BLaER1 treated with 17β-estradiol and CSF1 and Interleukin-3, amounts not matched to agents 10 nM and 100 nM (cell line): ENCODE measurements around the gene DNASE1L3.
"Not testable (repeated sequence)": the region's sequence is repeated elsewhere in the genome, so short reads cannot be mapped to it uniquely, and the experiment has no call there.

Source experiments
- H3K27ac ChIP-seq, 11 experiments: shearing (Covaris generic); formaldehyde crosslinking; 2 replicates each; pipeline ENCODE4 v1.8.1; 2022
- H3K27me3 ChIP-seq, 11 experiments: shearing (Covaris generic); formaldehyde crosslinking; 2 replicates each; pipeline ENCODE4 v1.8.1; 2022
- H3K36me3 ChIP-seq, 11 experiments: shearing (Covaris generic); formaldehyde crosslinking; 2 replicates each; pipeline ENCODE4 v1.8.1; 2022
- H3K4me1 ChIP-seq, 10 experiments: shearing (Covaris generic); formaldehyde crosslinking; 2 replicates each; pipeline ENCODE4 v1.8.1; 2022
- H3K4me2 ChIP-seq, 11 experiments: shearing (Covaris generic); formaldehyde crosslinking; 2 replicates each; pipeline ENCODE4 v1.8.1; 2022
- H3K4me3 ChIP-seq, 10 experiments: shearing (Covaris generic); formaldehyde crosslinking; 2 replicates each; pipeline ENCODE4 v1.8.1; 2022
- H3K9ac ChIP-seq, 11 experiments: shearing (Covaris generic); formaldehyde crosslinking; 2 replicates each; pipeline ENCODE4 v1.8.1; 2022
- H3K9me3 ChIP-seq, 11 experiments: shearing (Covaris generic); formaldehyde crosslinking; replicated peaks in 1 of 11; 2 replicates each; pipeline ENCODE4 v1.8.1; 2022
- H4K20me1 ChIP-seq, 11 experiments: shearing (Covaris generic); formaldehyde crosslinking; 2 replicates each; pipeline ENCODE4 v1.8.1; 2022
- Cebpa-rat ChIP-seq, 11 experiments: shearing (Covaris generic); IDR thresholded peaks; 2 replicates each; pipeline ENCODE4 v1.8.1; 2022

The DNASE1L3 gene

DNA sequence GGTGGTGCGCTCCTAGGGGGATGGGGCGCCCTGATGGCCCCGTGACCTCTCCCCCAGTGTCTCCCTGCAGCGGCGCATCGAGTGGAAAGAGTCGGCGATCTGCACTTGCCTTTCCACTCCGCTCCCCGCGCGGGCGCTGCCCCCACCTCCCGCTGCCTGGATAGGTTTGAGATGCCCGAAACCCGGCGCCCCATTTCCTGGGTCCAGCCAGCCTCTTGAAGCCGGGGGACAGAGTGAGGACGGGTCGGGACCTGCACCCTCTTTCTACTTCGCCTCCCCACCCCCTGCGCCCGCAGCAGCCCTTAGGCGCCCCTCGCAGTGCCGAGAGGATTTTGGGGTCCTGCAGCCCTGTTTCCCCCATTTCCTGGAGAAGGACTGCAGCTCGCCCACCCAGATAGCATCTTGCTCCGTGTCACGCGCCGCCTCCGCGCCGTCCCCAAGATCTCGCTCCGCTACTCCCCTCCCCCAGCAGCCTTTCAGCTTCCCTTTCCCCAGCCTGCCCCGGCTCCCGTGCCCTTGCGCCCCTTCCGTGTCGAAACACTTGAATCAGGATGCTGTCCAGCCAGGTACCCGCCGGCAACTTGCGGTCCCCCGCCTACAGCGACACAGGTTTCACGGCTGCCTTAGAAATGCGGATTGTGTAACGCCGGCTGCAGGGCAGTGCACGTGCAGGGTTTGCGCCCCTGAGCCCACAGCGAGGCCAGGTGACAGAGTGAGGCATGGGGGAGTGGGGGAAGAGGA is 27.3 kb upstream of the DNASE1L3 start:
- Histone ChIP-seq H3K4me1 (peaks cover 13 to 17% (median 15%) of the 10 kb centered on the region in 10 experiments), H3K27ac (peak overlapping the region; percentile 25 to 73 (median 67); a peak in 21 of 22 replicates), H3K27me3 (0 out of 22 replicates have a peak, but pooled peaks cover 0 to 3% (median 0%) of the 10 kb centered on the region in 11 experiments), H3K36me3 (no peaks in the 10 kb centered on the region), H4K20me1 (peaks cover 0 to 22% (median 10%) of the 10 kb centered on the region in 11 experiments; a peak in 9 of 22 replicates), H3K9ac (peak overlapping the region; percentile 69 to 83 (median 80)), H3K4me3 (peak overlapping the region; percentile 69 to 97 (median 90)), H3K9me3 (no peaks in the 10 kb centered on the region), H3K4me2 (peak overlapping the region; percentile 85 to 99 (median 97))
- peak in 2 of 11 experiments; percentile 17 to 28; a peak in 1 of 22 replicates for TF ChIP-seq Cebpa-rat (IDR thresholded peaks at IDR 0.05)

DNA sequence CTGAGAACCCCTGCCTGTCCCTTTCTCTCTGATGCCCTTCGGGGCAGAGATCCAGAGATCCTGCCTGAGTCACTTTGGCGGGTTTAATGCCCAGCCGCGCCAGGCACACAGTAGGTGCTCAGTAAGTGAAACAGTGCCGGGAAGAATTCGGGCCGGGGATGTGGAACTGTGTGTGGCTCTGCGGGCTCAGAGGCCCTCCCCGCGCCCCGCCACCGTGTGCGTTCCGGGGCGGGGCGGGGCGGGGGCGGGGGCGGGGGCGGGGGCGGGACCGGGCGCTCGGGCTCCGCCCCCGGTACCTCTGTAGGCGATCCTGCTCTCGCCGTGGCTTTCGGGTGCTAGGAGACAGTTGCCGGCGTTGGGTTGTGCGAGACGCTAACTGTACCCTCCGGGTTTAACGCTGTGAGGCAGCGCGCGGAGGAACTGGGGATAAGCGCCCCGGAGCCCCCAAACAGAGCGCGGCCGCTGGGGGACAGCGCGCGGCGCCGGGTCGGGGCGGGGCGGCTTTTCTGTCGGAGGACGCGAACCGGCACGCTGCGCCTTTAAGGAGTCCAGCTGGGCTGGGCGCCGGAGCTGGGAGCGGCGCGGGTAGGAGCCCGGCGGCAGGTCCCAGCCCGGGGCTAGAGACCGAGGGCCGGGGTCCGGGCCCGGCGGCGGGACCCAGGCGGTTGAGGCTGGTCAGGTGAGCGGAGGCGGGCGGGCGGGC is 26.6 kb upstream of the DNASE1L3 start, which contains the start of gene ABHD6:
Gene ABHD6, plus strand, starts transcription at position 555 of the 703 bp plus-strand sequence. CDS start 18,795 bp downstream, outside the sequence.
- peaks cover 0 to 21% (median 10%) of the 10 kb centered on the region in 11 experiments; a peak in 9 of 22 replicates for H4K20me1 ChIP-seq
- H3K9me3 ChIP-seq = no peaks in the 10 kb centered on the region
- H3K4me1 ChIP-seq = peaks cover 19 to 24% (median 21%) of the 10 kb centered on the region in 10 experiments
- H3K4me3 ChIP-seq = peak within 1 kb of the TSS; percentile 69 to 97 (median 90)
- peak within 1 kb of the TSS; percentile 85 to 99 (median 97) for H3K4me2 ChIP-seq
- 0 out of 22 replicates have a peak, but pooled peaks cover 0 to 3% (median 0%) of the 10 kb centered on the region in 11 experiments for H3K27me3 ChIP-seq
- TF ChIP-seq Cebpa-rat (IDR thresholded peaks at IDR 0.05) = no peak
- peak within 1 kb of the TSS; percentile 69 to 83 (median 80) for H3K9ac ChIP-seq
- H3K27ac ChIP-seq = peak within 1 kb of the TSS; percentile 48 to 73 (median 67); a peak in 21 of 22 replicates
- H3K36me3 ChIP-seq = no peaks in the 10 kb centered on the region

DNA sequence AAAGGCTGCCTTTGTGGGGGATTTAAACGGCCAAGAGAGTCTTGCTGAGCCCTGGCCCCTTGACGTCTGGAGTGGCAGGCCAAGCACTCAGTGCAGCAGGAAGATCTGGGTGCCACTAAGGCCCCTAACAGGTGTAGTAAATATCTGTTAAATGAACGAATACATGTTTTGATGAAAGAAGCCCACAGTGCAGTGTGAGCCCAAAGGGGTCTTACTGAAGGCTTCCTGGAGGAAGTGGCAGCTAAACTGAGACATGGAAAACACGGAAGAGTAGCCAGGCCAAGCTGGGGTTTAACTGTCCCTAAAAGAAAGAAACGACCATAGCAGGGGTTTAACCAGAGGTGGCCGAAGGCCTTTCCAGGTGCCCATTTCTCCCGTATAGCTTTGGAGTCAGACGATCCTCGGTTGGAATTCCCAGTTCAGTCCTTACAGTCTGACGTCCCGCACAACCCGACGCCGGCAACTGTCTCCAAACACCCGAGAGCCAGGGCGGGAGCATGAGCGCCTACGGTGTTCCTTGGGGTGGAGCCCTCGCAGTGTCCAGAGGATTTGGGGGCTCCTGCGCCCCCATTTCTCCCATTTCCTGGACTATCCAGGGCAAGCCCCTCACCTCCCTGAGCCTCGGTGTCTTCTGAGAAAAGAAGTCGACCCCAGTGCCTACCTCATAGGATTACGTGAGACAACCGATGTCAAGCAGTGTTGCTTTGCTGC is 25.9 kb upstream of the DNASE1L3 start:
- Histone ChIP-seq H3K27me3 (0 out of 22 replicates have a peak, but pooled peaks cover 0 to 3% (median 0%) of the 10 kb centered on the region in 11 experiments), H3K9me3 (no peaks in the 10 kb centered on the region), H3K27ac (peak overlapping the region in 8 of 11 experiments; percentile 34 to 53 (median 44); a peak in 8 of 22 replicates), H3K4me3 (peak overlapping the region; percentile 69 to 97 (median 90)), H3K36me3 (no peaks in the 10 kb centered on the region), H3K9ac (peak overlapping the region; percentile 58 to 83 (median 80)), H4K20me1 (peaks cover 0 to 14% (median 5%) of the 10 kb centered on the region in 11 experiments; a peak in 8 of 22 replicates), H3K4me1 (peaks cover 20 to 30% (median 24%) of the 10 kb centered on the region in 10 experiments), H3K4me2 (peak overlapping the region; percentile 79 to 98 (median 96))
- TF ChIP-seq Cebpa-rat (IDR thresholded peaks at IDR 0.05) = no peak

DNA sequence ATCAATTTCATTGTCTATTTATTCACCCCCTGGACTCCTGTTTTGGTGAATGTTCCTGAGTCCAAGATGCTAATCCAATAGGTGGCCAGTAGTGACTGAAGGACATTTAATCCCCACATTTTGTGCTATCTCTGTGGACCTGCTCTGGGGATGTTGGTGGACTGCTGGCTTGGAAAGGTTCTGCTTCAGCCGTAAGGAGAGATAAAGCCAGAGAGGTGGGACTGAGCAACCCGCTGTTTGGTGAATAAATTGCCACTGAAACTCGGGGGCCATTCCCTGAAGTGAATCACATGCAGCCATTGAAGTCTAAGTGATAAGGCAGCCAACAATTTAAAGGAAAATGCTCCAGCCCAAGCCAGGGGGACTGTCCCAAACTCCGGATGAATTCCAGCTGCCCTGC is 25.2 kb upstream of the DNASE1L3 start:
- Histone ChIP-seq H3K27ac (no peak overlapping the region), H3K9ac (no peak overlapping the region), H3K27me3 (0 out of 22 replicates have a peak, but pooled peaks cover 0 to 3% (median 0%) of the 10 kb centered on the region in 11 experiments), H3K9me3 (no peaks in the 10 kb centered on the region), H3K4me1 (peaks cover 22 to 36% (median 29%) of the 10 kb centered on the region in 10 experiments), H3K4me2 (peak overlapping the region in 1 of 11 experiments; percentile 98; a peak in 2 of 22 replicates), H3K36me3 (no peaks in the 10 kb centered on the region), H3K4me3 (no peak overlapping the region), H4K20me1 (peaks cover 0 to 7% (median 0%) of the 10 kb centered on the region in 11 experiments; a peak in 5 of 22 replicates)
- TF ChIP-seq Cebpa-rat (IDR thresholded peaks at IDR 0.05) = no peak

DNA sequence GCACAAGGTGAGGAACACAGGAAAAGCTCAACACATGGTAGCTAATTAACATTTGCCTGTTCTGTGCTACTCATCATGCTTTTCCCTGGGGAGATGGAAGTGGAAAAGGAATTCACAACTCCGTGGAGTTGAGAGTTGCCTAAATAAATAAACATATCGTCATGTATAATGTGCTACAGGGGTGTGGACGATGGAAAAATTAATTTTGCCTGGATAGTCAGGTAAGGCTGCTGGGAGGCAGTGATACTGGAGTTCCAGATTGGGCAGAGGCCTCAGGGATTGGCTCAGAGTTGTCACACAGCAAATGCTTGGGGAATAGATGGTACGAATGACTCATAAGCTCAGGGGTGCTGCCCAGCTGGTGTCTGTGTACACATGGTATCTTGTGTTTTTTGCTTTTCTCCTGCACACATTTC is 23.8 kb upstream of the DNASE1L3 start:
- Histone ChIP-seq H3K27me3 (0 out of 22 replicates have a peak, but pooled peaks cover 0 to 3% (median 0%) of the 10 kb centered on the region in 11 experiments), H3K36me3 (no peaks in the 10 kb centered on the region), H3K4me3 (no peak overlapping the region), H3K27ac (no peak overlapping the region), H3K9me3 (no peaks in the 10 kb centered on the region), H3K9ac (no peak overlapping the region), H3K4me1 (peaks cover 24 to 39% (median 30%) of the 10 kb centered on the region in 10 experiments), H3K4me2 (no peak overlapping the region), H4K20me1 (peaks cover 0 to 5% (median 0%) of the 10 kb centered on the region in 11 experiments; a peak in 3 of 22 replicates)
- TF ChIP-seq Cebpa-rat (IDR thresholded peaks at IDR 0.05) = no peak

DNA sequence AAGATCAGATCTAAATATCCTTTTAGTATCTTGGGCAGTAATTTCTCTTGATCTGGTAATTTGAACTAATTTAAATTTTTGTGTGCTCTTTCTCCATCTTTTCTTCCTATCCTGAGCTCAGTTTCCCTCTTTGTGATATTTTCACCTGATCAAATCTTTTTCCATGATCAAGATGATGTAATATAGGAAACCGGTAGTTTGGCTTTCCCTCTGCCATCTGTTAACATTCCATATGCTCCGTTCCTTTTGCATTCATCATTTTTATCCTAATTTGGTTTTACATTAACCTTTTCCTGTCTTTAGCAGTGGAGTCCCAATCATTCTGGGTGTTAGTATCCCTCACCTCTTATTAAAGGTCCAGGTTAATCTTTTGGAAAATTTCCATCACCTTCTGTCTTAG is 20.9 kb upstream of the DNASE1L3 start:
- Histone ChIP-seq H4K20me1 (no peaks in the 10 kb centered on the region), H3K4me1 (peaks cover 13 to 28% (median 18%) of the 10 kb centered on the region in 10 experiments)
- no peak for TF ChIP-seq Cebpa-rat (IDR thresholded peaks at IDR 0.05)

DNA sequence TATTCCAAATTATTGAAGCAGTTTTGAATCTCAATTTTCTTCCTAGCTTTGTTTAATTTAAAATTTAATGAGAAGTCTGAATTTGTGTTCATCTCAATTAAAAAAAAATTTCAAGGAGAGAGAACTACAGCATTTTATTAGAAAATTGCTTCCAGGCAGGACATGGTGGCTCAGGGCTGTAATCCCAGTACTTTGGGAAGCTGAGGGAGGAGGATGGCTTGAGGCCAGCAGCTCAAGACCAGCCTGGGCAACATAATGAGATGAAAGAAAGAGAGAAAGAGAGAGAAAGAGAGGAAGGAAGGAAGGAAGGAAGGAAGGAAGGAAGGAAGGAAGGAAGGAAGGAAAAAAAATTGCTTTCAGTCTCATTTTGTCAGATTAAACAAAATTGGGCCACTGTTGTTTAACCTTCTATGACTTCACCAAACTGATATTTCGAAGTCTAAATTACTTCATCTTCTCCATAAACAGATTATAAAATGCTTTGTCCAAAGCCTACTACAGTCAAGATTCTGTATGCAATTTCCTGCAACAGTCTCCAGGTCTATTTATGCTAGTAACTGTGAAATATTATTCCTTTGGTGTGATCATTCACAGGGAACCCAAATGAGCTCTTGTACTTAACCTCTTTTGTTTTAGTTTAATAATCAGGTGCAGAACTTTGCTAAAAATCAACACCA is 20.2 kb upstream of the DNASE1L3 start:
- no peaks in the 10 kb centered on the region for H3K36me3 ChIP-seq
- 0 out of 22 replicates have a peak overlapping the region, but pooled peaks of 1 of the 11 experiments have one; percentile 26 for H3K27ac ChIP-seq
- H3K4me3 ChIP-seq = no peak overlapping the region
- no peaks in the 10 kb centered on the region for H4K20me1 ChIP-seq
- no peak overlapping the region for H3K9ac ChIP-seq
- peaks cover 11 to 22% (median 15%) of the 10 kb centered on the region in 10 experiments for H3K4me1 ChIP-seq
- H3K27me3 ChIP-seq = no peaks in the 10 kb centered on the region
- peak overlapping the region in 6 of 11 experiments; percentile 29 to 51 (median 43); a peak in 12 of 22 replicates for H3K4me2 ChIP-seq
- no peak for TF ChIP-seq Cebpa-rat (IDR thresholded peaks at IDR 0.05)
- no peaks in the 10 kb centered on the region for H3K9me3 ChIP-seq

More for the DNA sequence above, 20.9 kb upstream of the DNASE1L3 start:
- no peak overlapping the region for H3K4me3 ChIP-seq
- no peaks in the 10 kb centered on the region for H3K36me3 ChIP-seq
- no peaks in the 10 kb centered on the region for H3K9me3 ChIP-seq
- no peak overlapping the region for H3K9ac ChIP-seq
- H3K27ac ChIP-seq = peak overlapping the region in 1 of 11 experiments; percentile 26; a peak in 1 of 22 replicates
- H3K4me2 ChIP-seq = peak overlapping the region in 3 of 11 experiments; percentile 33 to 49 (median 43); a peak in 2 of 22 replicates
- H3K27me3 ChIP-seq = no peaks in the 10 kb centered on the region

DNA sequence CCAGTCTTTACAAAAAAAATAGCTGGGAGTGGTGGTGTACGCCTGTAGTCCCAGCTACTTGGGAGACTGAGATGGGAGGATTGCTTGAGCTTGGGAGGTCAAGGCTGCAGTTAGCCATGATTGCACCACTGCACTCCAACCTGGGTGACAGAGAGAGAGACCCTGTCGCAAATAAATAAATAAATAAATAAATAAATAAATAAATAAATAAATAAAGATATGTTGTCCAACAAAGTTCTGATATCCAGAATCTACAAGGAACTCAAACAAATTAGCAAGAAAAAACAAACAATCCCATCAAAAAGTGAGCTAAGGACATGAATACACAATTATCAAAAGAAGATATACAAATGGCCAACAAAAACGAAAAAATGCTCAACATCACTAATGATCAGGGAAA is 17.2 kb upstream of the DNASE1L3 start:
- not testable (repeated sequence) for H4K20me1 ChIP-seq, H3K9ac ChIP-seq, H3K27me3 ChIP-seq, H3K4me3 ChIP-seq, H3K36me3 ChIP-seq, H3K4me2 ChIP-seq, H3K9me3 ChIP-seq, H3K27ac ChIP-seq
- peaks cover 9 to 22% (median 15%) of the 10 kb centered on the region in 10 experiments for H3K4me1 ChIP-seq
